SJSA1 (cell line): Measurements from ENCODE around the gene RREB1. TPM values are rescaled to one million over a fixed set of nuclear protein-coding genes. Genes with fewer than 3 reads are reported as not detected.

Experiments
- DNase-seq, 2 experiments: peaks; one replicate each; pipeline ENCODE4 v3.0.0-alpha.2; 2015 to 2020; ENCODE audit warnings: low spot score in 2 of 2, low read depth in 1 of 2
- H3K27ac ChIP-seq: fragments of 250-450 bp; sonication (Bioruptor Pico); 2 replicates; pipeline ENCODE4 v1.5.1; 2020; ENCODE audit warnings: mild to moderate bottlenecking, moderate library complexity
- H3K27me3 ChIP-seq: fragments of 250-450 bp; sonication (Bioruptor Pico); replicated peaks from 2 replicates; pipeline ENCODE4 v1.5.1; 2020; ENCODE audit warnings: mild to moderate bottlenecking, moderate library complexity
- H3K36me3 ChIP-seq: fragments of 250-450 bp; sonication (Bioruptor Pico); 2 replicates; pipeline ENCODE4 v1.5.1; 2020; ENCODE audit warnings: mild to moderate bottlenecking
- H3K4me1 ChIP-seq: fragments of 250-450 bp; sonication (Bioruptor Pico); replicated peaks from 2 replicates; pipeline ENCODE4 v1.6.1; 2021; ENCODE audit warnings: mild to moderate bottlenecking
- H3K4me3 ChIP-seq: fragments of 250-450 bp; sonication (Bioruptor Pico); 2 replicates; pipeline ENCODE4 v1.5.1; 2020; ENCODE audit warnings: mild to moderate bottlenecking
- H3K9me3 ChIP-seq: fragments of 250-450 bp; sonication (Bioruptor Pico); replicated peaks from 2 replicates; pipeline ENCODE4 v1.5.1; 2020; ENCODE audit warnings: mild to moderate bottlenecking
- total RNA-seq: library from RNA; depleted of rRNA; stranded (reverse); fragments of >200 nt; shearing (Covaris generic); gene quantifications from 2 replicates; pipeline ENCODE4 v1.2.3, GENCODE V29; 2014

The RREB1 gene
- total RNA-seq, 1 experiment from 2014 or later: 16.9 TPM

DNA sequence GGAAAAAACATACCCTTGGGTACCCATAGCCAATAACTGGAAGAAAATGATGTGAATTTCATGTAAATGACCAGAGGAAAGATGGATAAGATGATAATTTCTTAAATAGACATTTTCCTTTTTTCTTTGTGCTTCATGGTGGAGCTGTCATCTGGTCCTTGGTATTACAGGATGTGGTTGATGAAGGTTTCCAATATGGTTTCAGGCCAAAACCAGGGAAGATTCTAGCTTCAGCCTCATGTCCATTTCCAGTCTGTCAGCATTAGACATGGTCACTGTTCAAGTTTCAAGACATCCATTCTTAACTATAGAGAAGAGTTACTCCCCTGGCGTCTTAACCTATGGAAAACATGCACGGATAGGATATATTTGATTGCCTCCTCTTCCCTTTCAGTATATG, 141.6 kb downstream of the RREB1 start:
- Histone ChIP-seq H3K27me3 (no peaks in the 10 kb centered on the region), H3K4me1 (no peaks in the 10 kb centered on the region), H3K27ac (no peak overlapping the region), H3K9me3 (no peaks in the 10 kb centered on the region), H3K36me3 (peaks cover 54% of the 10 kb centered on the region), H3K4me3 (no peak overlapping the region)
- DNase-seq: no peak

DNA sequence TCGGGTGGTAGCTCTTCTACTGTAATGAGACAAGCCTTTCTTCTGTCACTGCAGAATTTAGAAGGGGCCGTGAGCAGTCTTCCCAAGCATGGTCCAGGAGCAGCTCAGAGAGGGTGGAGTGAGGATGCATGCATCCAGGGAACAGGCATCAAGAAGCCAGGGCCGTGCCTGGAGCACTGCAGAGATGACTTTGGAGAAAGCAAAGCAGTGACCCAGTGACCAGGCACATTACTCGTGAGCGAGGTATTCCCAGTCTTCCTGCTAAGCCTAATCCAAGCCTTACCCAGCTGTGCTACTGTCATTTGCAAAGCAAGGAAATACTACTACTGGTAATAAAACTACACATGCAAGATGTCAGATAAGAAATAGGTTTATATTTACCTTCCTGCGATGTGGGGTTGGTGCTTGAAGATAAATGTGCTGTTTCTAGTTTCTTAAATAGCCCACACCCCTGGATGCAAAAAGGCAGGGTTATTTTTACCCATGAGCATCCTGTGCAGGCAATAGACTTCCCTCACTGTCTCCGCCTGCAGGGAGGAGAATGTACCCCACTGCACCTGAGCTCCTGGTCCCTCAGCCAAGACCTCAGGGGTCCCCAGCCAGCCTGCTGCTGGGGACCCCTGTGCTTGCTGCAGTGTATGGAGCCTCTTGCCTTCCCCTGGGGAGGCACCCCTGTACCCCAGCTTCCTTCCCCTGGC, 142.3 kb downstream of the RREB1 start:
- DNase-seq: no peak
- H3K36me3 ChIP-seq: peaks cover 50% of the 10 kb centered on the region
- no peaks in the 10 kb centered on the region for H3K9me3 ChIP-seq

DNA sequence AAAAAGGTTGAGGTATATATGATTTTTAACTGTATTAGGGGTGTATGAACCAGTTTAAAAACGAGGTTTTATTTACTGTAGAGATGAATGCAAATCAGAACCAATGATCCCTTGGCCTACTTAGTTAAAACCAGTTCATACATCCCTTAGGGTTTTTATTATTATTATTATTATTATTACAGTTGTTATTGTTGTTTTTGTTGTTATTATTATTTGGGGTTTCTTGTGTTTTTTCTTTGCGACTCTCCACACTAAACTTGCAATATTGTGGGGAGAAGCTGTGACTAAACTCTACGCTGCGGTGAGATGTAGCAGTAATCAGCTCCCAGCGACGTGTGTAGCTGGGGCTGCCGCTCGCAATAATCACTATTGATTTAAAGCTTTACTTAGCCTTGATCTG, 143.1 kb downstream of the RREB1 start:
- Histone ChIP-seq H3K27ac (no peak overlapping the region), H3K9me3 (no peaks in the 10 kb centered on the region), H3K36me3 (peaks cover 44% of the 10 kb centered on the region), H3K4me3 (no peak overlapping the region), H3K27me3 (no peaks in the 10 kb centered on the region), H3K4me1 (no peaks in the 10 kb centered on the region)
- no peak for DNase-seq

More for the DNA sequence above, 142.3 kb downstream of the RREB1 start:
- H3K27ac ChIP-seq: no peak overlapping the region
- no peaks in the 10 kb centered on the region for H3K4me1 ChIP-seq
- no peak overlapping the region for H3K4me3 ChIP-seq
- no peaks in the 10 kb centered on the region for H3K27me3 ChIP-seq

DNA sequence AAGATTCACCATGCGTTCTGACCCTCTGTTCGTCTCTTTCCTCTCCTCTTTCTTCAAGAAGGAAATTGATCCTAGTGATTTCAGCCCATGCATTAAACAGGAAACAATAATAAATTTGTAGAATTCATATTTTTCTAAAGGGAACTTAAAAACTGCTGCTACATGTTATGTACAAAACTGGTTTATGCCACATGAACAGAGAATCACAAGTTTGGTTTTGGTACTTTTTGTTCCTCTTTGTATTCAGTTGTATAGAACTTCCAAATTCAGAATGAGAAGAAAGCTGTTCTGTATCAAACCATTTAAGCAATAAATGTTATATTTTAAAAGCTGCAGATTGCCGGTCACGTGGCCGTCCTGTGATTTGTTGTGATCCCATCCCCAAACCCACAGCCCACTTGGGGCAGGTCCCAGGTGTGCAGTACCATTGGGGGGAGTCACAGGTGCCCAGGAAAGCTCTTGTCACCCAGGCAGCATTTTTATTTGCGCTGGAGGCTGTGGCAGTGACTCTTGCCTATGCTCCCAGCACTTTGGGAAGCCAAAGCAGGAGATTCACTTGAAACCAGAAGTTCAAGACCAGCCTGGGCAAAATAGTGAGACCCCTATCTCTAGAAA, 144.0 kb downstream of the RREB1 start:
- DNase-seq: no peak
- no peaks in the 10 kb centered on the region for H3K4me1 ChIP-seq
- H3K36me3 ChIP-seq: peaks cover 35% of the 10 kb centered on the region
- no peaks in the 10 kb centered on the region for H3K9me3 ChIP-seq
- H3K4me3 ChIP-seq: no peak overlapping the region
- no peak overlapping the region for H3K27ac ChIP-seq
- H3K27me3 ChIP-seq: no peaks in the 10 kb centered on the region

DNA sequence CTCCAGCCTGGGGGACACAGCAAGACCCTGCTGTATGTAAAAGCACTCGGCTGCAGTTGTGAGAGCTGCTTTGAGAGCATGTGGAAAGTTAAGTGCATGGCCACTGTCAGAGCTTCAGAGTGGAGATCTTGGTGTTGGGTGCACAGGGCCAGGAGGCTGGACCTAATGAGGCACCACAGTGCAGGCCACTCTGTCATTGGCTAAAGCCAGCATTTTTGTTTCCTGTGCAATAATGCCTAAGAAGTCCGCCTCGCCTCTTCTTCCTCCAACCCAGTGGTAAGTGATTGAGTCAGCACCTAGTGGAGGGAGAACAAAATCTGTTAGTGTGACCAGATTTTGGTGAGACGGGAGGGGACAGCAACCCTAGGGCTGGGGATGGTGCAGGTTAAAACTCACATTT, 144.6 kb downstream of the RREB1 start:
- Histone ChIP-seq H3K36me3 (peaks cover 28% of the 10 kb centered on the region), H3K4me3 (no peak overlapping the region), H3K9me3 (no peaks in the 10 kb centered on the region), H3K27me3 (no peaks in the 10 kb centered on the region), H3K27ac (no peak overlapping the region), H3K4me1 (no peaks in the 10 kb centered on the region)
- no peak for DNase-seq

DNA sequence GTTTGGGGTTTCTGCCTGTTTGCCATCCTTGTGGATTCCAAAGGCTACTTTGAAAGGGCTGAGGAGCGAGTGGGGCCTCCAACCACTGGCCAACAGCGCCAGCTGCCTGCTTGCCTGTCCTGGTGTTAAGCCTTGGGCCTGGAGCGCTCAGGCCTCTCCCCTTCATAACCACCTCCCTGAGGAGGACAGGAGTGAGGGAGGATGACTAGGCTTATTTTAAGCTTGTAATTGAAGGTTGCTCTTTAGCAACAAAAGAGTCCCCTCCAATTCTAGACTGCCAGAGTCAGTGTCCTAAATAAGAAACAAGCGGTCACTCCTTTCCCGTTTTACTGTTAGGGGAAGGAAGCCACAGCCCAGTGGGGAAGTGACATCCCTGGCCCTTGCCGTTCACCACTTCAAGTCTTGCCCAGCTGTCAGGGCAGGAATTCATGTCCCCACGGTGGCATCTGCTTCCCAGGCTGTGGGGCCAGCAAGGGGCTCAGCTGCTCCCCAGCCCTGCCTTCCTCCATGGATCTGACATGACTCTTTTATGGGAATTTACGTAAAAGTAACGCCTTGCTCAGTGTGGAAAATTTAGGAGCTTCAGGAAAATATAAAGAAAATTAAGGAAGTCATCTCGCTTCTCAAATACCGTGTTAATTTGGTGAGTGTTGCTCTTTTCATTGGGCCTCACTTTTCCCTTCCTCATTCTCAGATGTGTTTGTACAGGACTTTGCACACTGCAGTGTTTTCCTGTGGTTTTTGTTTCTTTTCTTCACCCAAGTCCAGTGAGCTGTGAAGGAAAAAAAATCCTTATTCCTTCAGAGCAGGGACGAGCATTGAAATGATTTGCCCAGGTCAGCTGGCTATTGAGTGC, 147.4 kb downstream of the RREB1 start:
- H3K27me3 ChIP-seq: no peaks in the 10 kb centered on the region
- H3K36me3 ChIP-seq: peaks cover 3% of the 10 kb centered on the region; the same call in 1 of the 2 replicates
- no peaks in the 10 kb centered on the region for H3K9me3 ChIP-seq
- no peak overlapping the region for H3K27ac ChIP-seq
- H3K4me1 ChIP-seq: no peaks in the 10 kb centered on the region
- no peak for DNase-seq
- no peak overlapping the region for H3K4me3 ChIP-seq

DNA sequence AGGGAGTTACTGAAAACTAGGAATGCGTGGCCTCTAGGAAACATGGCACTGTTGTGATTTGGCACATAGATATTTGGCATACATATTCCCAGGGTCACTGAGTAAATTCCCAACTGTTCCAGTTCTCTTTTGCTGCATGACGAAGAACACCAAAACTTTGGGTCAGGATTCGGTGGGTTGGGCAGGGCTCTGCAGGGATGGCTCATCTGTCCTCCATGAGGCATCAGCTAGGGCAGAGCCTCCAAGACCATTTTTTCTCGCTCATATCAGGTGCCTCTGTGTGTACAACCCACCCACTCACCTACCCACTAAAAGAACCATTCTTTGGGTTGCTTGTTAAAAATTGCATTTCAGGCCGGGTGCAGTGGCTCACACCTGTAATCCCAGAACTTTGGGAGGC, 148.2 kb downstream of the RREB1 start:
- H3K27ac ChIP-seq: no peak overlapping the region

DNA sequence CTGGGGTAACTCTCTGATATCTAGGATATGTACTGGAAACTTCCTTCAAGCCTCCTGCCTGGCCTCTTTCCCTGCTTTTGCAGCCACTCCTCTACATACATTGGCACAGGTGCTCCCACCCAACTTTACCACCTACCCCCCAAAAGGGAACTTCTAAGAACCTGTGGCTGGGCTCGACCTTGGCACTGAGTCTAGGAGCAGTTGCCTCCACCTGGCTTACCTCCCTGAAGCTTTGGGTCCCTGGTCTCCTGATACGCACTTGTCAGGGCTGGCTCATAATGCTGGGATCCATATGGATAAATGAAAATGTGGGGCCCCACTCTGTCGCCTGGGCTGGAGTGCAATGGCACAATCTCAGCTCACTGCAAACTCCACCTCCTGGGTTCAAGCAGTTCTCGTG, 149.0 kb downstream of the RREB1 start:
- no peaks in the 10 kb centered on the region for H3K36me3 ChIP-seq
- no peak overlapping the region for H3K4me3 ChIP-seq
- DNase-seq: no peak
- H3K27ac ChIP-seq: no peak overlapping the region
- no peaks in the 10 kb centered on the region for H3K9me3 ChIP-seq
- H3K4me1 ChIP-seq: peaks cover 10% of the 10 kb centered on the region
- no peaks in the 10 kb centered on the region for H3K27me3 ChIP-seq

More for the DNA sequence above, 148.2 kb downstream of the RREB1 start:
- H3K4me3 ChIP-seq: no peak overlapping the region
- no peak for DNase-seq
- H3K9me3 ChIP-seq: no peaks in the 10 kb centered on the region
- no peaks in the 10 kb centered on the region for H3K36me3 ChIP-seq
- peaks cover 6% of the 10 kb centered on the region for H3K4me1 ChIP-seq
- no peaks in the 10 kb centered on the region for H3K27me3 ChIP-seq

DNA sequence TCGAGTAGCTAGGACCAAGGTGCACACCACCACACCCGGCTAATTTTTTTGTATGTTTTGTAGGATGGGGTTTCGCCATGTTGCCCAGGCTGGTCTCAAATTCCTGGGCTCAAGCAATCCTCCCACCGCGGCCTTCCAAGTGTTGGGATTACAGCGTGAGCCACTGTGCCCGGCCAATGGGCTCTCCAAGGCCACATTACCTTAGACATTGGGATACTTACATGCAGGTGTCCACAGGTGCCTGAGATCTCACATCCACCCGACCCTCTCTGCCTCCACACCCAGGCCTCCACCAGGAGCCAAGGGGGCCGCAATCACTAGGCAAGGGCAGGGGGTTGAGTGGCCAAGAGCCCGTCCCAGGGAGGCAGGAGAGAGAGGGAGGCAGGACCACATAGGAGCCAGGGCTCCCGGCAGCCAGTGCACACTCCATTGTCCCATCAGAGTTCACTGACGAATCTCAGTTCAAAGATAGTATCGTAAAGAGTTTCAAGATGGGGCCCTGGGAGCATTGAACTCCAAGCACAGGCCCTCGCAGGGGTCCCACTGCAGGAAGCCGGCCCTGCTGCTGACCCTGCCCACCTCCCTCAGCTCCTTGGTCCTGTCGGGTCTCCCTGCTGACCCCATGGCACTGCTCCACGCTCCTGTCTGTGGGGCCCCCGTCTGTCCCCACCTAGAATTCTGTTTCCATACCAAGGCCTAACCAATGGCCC, 149.9 kb downstream of the RREB1 start:
- H3K4me1 ChIP-seq: peaks cover 13% of the 10 kb centered on the region
- no peak overlapping the region for H3K27ac ChIP-seq
- no peaks in the 10 kb centered on the region for H3K27me3 ChIP-seq
- no peak for DNase-seq
- H3K4me3 ChIP-seq: no peak overlapping the region
- no peaks in the 10 kb centered on the region for H3K36me3 ChIP-seq
- no peaks in the 10 kb centered on the region for H3K9me3 ChIP-seq

DNA sequence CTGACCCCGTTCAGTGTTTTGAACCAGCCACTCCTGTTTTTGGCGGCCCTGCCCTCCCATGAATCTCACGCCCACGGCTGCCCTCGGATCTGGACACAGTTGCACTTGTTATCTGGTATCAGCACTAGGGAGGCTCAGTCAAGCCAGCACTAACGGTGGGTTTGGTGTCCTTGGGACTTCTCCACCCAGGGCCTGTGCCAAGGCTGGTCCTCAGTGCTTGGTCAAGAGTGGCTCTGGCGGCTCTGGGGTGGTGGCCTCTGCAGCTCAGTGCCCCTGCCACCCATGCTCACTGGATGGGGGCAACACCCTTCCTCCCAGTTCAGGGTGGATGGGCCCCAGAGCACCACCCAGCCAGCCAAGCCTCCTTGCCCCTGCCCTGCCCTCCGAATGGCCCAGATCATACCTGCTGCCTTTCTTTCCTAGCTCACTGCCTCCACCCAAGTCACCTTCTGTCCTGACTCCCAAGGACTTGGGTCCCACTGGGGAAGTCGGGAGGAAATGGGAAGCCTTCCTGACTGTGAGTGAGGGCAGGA, 150.5 kb downstream of the RREB1 start:
- Histone ChIP-seq H3K27ac (no peak overlapping the region), H3K4me1 (peaks cover 13% of the 10 kb centered on the region), H3K9me3 (no peaks in the 10 kb centered on the region), H3K27me3 (no peaks in the 10 kb centered on the region), H3K36me3 (no peaks in the 10 kb centered on the region), H3K4me3 (no peak overlapping the region)
- DNase-seq: no peak

DNA sequence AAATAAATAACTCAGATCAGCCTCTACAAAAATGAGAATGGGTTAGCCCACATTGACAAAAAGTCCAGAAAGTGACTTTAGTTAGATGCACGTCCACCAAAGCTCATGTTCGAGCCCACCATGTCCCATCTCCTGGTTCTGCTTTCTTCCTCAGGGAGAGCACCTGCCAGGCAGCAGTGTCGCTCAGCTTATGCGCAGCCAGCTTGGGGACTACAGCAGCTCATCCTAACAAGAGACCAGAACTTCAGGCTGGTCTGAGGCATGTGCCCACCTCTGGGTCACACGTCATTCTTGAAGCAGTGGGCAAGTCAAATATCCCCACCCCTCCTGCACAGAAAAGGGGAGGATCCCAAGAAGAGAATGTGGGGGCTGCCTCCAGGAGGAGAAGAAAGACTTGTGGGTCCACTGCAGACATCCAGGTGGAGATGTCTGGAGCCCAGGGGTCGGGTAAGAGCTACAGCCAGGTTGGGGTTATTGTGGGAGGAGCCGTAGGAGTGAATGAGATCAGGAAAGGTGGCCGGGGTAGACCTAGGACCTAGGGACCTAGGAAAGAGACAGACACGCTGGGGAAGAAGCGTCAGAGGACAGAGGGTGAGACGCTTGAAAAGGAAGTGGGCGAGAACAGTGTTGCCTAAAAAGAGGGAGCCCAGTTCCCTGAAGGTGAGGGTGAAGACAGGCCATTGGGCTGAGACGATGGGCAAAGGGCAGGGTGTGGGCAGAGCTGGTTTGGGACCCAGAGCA, 152.7 kb downstream of the RREB1 start:
- H3K4me3 ChIP-seq: peak overlapping the region; percentile 45
- H3K27ac ChIP-seq: no peak overlapping the region
- no peaks in the 10 kb centered on the region for H3K9me3 ChIP-seq
- DNase-seq: no peak
- peaks cover 13% of the 10 kb centered on the region for H3K4me1 ChIP-seq
- H3K36me3 ChIP-seq: no peaks in the 10 kb centered on the region
- H3K27me3 ChIP-seq: no peaks in the 10 kb centered on the region

DNA sequence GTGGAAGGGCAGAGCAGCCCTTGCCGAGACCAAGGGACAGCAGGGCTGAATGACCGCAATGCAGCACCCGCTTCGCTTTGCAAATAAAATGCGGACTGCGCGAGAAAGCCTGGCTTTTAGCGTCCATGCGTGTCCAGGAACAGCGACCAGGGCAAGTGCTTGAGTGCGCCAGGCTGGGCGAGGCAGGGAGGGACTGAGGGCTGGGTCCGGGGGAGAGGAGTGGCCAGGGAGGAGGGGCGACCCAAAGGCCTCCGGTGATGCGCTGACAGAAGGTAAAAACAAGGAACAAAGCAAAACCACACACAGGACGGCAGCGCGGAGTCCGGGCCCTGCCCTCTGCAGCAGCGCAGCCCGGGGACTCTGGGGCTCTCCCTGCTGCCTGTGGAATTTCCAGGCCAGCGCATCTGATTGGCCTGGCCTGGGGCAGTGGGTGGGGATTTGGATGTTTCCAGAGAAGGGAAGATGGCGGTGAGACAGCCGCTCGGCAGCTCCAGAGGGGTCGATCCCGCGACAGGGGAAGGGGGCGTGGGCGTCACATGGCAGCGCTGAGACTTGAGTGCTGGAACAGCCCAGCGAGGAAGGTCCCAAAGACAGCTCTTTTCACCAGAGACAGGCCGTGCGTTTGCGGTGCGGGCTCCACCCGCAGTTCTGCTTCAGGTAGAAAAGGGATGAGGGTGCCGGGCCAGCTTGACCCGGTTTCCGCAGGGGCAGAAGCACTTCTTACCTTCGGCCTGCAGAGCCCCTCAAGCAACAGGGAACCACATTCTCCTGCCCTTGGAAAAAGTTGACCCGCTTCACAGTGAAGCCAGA, 153.5 kb downstream of the RREB1 start:
- Histone ChIP-seq H3K27ac (no peak overlapping the region; the same call in 1 of the 2 replicates), H3K4me1 (peaks cover 13% of the 10 kb centered on the region), H3K27me3 (no peaks in the 10 kb centered on the region), H3K9me3 (no peaks in the 10 kb centered on the region), H3K36me3 (no peaks in the 10 kb centered on the region), H3K4me3 (peak overlapping the region; percentile 45)
- DNase-seq: peak; percentile 85 to 92
